HEK293T (cell line): Measurements from ENCODE around the gene SLC10A2.

Experiments used
- ARNT ChIP-seq: fragments of 450-650 bp; IDR thresholded peaks from 2 replicates; pipeline ENCODE4 v1.6.1; 2017; ENCODE audit warnings: mild to moderate bottlenecking
- BHLHE40 ChIP-seq: fragments of 450-650 bp; IDR thresholded peaks from 2 replicates; pipeline ENCODE4 v1.6.1; 2016; ENCODE audit warnings: mild to moderate bottlenecking, moderate library complexity, borderline replicate concordance
- CTBP1 ChIP-seq: fragments of 450-650 bp; IDR thresholded peaks from 2 replicates; pipeline ENCODE4 v1.6.1; 2016; ENCODE audit warnings: borderline replicate concordance
- FOXA1 ChIP-seq: fragments of 450-650 bp; IDR thresholded peaks from 2 replicates; pipeline ENCODE4 v1.6.1; 2016; ENCODE audit warnings: mild to moderate bottlenecking
- FOXK2 ChIP-seq: fragments of 450-650 bp; IDR thresholded peaks from 2 replicates; pipeline ENCODE4 v1.6.1; 2016; ENCODE audit warnings: mild to moderate bottlenecking
- NFRKB ChIP-seq: fragments of 450-650 bp; IDR thresholded peaks from 2 replicates; pipeline ENCODE4 v1.6.1; 2016; ENCODE audit warnings: mild to moderate bottlenecking, moderate library complexity
- SP1 ChIP-seq: fragments of 450-650 bp; IDR thresholded peaks from 2 replicates; pipeline ENCODE4 v1.6.1; 2017
- SUZ12 ChIP-seq: fragments of 450-650 bp; IDR thresholded peaks from 2 replicates; pipeline ENCODE4 v1.6.1; 2016; ENCODE audit warnings: mild to moderate bottlenecking

DNA sequence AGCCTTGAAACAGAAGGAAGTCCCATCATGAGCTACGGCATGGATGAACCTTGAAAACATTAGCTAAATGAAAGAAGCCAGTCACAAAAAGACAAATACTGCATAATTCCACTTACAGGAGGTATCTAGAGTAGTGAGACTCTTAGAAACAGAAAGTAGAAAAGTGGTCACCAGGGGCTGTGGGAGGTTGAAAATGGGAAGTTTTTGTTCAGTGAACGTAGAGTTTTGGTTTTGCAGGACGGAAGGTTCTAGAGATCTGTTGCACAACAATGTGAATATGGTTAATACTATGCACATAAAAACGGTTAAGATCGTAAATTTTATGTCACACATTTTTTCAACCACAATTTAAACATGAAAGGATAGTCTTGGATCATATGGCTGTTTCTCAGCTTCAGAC lies 11.9 kb upstream of the SLC10A2 start:
- no peak for TF ChIP-seq SUZ12
- no peak for TF ChIP-seq FOXA1
- TF ChIP-seq SP1: no peak
- TF ChIP-seq BHLHE40: no peak
- no peak for TF ChIP-seq FOXK2
- TF ChIP-seq ARNT: no peak
- no peak for TF ChIP-seq CTBP1
- no peak for TF ChIP-seq NFRKB
